ENCODE results near the gene HINT3.
"Not testable (repeated sequence)": the region's sequence is repeated elsewhere in the genome, so short reads cannot be mapped to it uniquely, and the experiment has no call there.

HINT3 gene

GRCh38 chr6:125961117-125961516 lies 4.5 kb downstream of the HINT3 start:
- no CpG with 5 or more reads among the region's 3 CpGs for WGBS (ENCODE audit: insufficient coverage, insufficient read length)
- H3K27ac ChIP-seq (ENCODE audit: low read length), result no peak overlapping the region
- H3K4me3 ChIP-seq (ENCODE audit: low read length), result no peak overlapping the region
- H3K27me3 ChIP-seq (ENCODE audit: control insufficient read depth, insufficient read depth, low read length), result no peaks in the 10 kb centered on the region
- H3K36me3 ChIP-seq (ENCODE audit: control insufficient read depth, insufficient read depth, low read length), result no peaks in the 10 kb centered on the region
- H3K9me3 ChIP-seq (ENCODE audit: control insufficient read depth, insufficient read depth, low read length), result no peaks in the 10 kb centered on the region
- peaks cover 1% of the 10 kb centered on the region; the same call in 1 of the 2 replicates for H3K4me1 ChIP-seq (ENCODE audit: control insufficient read depth, insufficient read depth, low read length)
- no peak for DNase-seq (ENCODE audit: low read depth, low spot score)

- DNase-seq (ENCODE audit: low read depth, low spot score), result no peak
- Histone ChIP-seq H3K9me3 (ENCODE audit: control insufficient read depth, insufficient read depth, low read length) (no peaks in the 10 kb centered on the region), H3K36me3 (ENCODE audit: control insufficient read depth, insufficient read depth, low read length) (no peaks in the 10 kb centered on the region), H3K4me1 (ENCODE audit: control insufficient read depth, insufficient read depth, low read length) (peaks cover 1% of the 10 kb centered on the region; the same call in 1 of the 2 replicates), H3K4me3 (ENCODE audit: low read length) (no peak overlapping the region), H3K27ac (ENCODE audit: low read length) (no peak overlapping the region), H3K27me3 (ENCODE audit: control insufficient read depth, insufficient read depth, low read length) (no peaks in the 10 kb centered on the region)
- WGBS (ENCODE audit: insufficient coverage, insufficient read length), result no CpG with 5 or more reads among the region's 8 CpGs
Measured at GRCh38 chr6:125962900-125963497, 6.4 kb downstream of the HINT3 start.

GRCh38 chr6:125963817-125964216 lies 7.2 kb downstream of the HINT3 start:
- H3K4me1 ChIP-seq (ENCODE audit: control insufficient read depth, insufficient read depth, low read length), result peaks cover 1% of the 10 kb centered on the region; the same call in 1 of the 2 replicates
- H3K27ac ChIP-seq (ENCODE audit: low read length), result no peak overlapping the region
- no peak overlapping the region for H3K4me3 ChIP-seq (ENCODE audit: low read length)
- H3K9me3 ChIP-seq (ENCODE audit: control insufficient read depth, insufficient read depth, low read length), result no peaks in the 10 kb centered on the region
- no CpG with 5 or more reads among the region's 2 CpGs for WGBS (ENCODE audit: insufficient coverage, insufficient read length)
- no peaks in the 10 kb centered on the region for H3K27me3 ChIP-seq (ENCODE audit: control insufficient read depth, insufficient read depth, low read length)
- no peak for DNase-seq (ENCODE audit: low read depth, low spot score)
- H3K36me3 ChIP-seq (ENCODE audit: control insufficient read depth, insufficient read depth, low read length), result no peaks in the 10 kb centered on the region

- H3K9me3 ChIP-seq (ENCODE audit: control insufficient read depth, insufficient read depth, low read length), result no peaks in the 10 kb centered on the region
- no peaks in the 10 kb centered on the region for H3K27me3 ChIP-seq (ENCODE audit: control insufficient read depth, insufficient read depth, low read length)
- H3K27ac ChIP-seq (ENCODE audit: low read length), result no peak overlapping the region
- WGBS (ENCODE audit: insufficient coverage, insufficient read length), result no CpG with 5 or more reads among the region's 1 CpG
- no peak overlapping the region for H3K4me3 ChIP-seq (ENCODE audit: low read length)
- DNase-seq (ENCODE audit: low read depth, low spot score), result no peak
- H3K36me3 ChIP-seq (ENCODE audit: control insufficient read depth, insufficient read depth, low read length), result no peaks in the 10 kb centered on the region
- no peaks in the 10 kb centered on the region for H3K4me1 ChIP-seq (ENCODE audit: control insufficient read depth, insufficient read depth, low read length)
Measured at GRCh38 chr6:125966569-125966968, 10.0 kb downstream of the HINT3 start.

GRCh38 chr6:125968493-125968892 lies 11.9 kb downstream of the HINT3 start:
- no CpG with 5 or more reads among the region's 2 CpGs for WGBS (ENCODE audit: insufficient coverage, insufficient read length)
- Histone ChIP-seq H3K4me1 (ENCODE audit: control insufficient read depth, insufficient read depth, low read length) (no peaks in the 10 kb centered on the region), H3K9me3 (ENCODE audit: control insufficient read depth, insufficient read depth, low read length) (no peaks in the 10 kb centered on the region), H3K4me3 (ENCODE audit: low read length) (no peak overlapping the region), H3K36me3 (ENCODE audit: control insufficient read depth, insufficient read depth, low read length) (no peaks in the 10 kb centered on the region), H3K27me3 (ENCODE audit: control insufficient read depth, insufficient read depth, low read length) (no peaks in the 10 kb centered on the region), H3K27ac (ENCODE audit: low read length) (no peak overlapping the region)
- DNase-seq (ENCODE audit: low read depth, low spot score), result no peak

- WGBS (ENCODE audit: insufficient coverage, insufficient read length), result no CpG with 5 or more reads among the region's 2 CpGs
- Histone ChIP-seq H3K27me3 (ENCODE audit: control insufficient read depth, insufficient read depth, low read length) (no peaks in the 10 kb centered on the region), H3K27ac (ENCODE audit: low read length) (no peak overlapping the region), H3K4me3 (ENCODE audit: low read length) (no peak overlapping the region), H3K4me1 (ENCODE audit: control insufficient read depth, insufficient read depth, low read length) (no peaks in the 10 kb centered on the region), H3K36me3 (ENCODE audit: control insufficient read depth, insufficient read depth, low read length) (no peaks in the 10 kb centered on the region), H3K9me3 (ENCODE audit: control insufficient read depth, insufficient read depth, low read length) (no peaks in the 10 kb centered on the region)
- DNase-seq (ENCODE audit: low read depth, low spot score), result no peak
Measured at GRCh38 chr6:125970760-125971159, 14.2 kb downstream of the HINT3 start.

- H3K27ac ChIP-seq (ENCODE audit: low read length); H3K27me3 ChIP-seq (ENCODE audit: control insufficient read depth, insufficient read depth, low read length); DNase-seq (ENCODE audit: low read depth, low spot score); H3K4me1 ChIP-seq (ENCODE audit: control insufficient read depth, insufficient read depth, low read length); H3K36me3 ChIP-seq (ENCODE audit: control insufficient read depth, insufficient read depth, low read length); H3K9me3 ChIP-seq (ENCODE audit: control insufficient read depth, insufficient read depth, low read length); H3K4me3 ChIP-seq (ENCODE audit: low read length): not testable (repeated sequence)
- no CpG with 5 or more reads among the region's 1 CpG for WGBS (ENCODE audit: insufficient coverage, insufficient read length)
Measured at GRCh38 chr6:125972478-125972877, 15.9 kb downstream of the HINT3 start.

GRCh38 chr6:125974214-125974866 lies 17.8 kb downstream of the HINT3 start:
- no peak overlapping the region for H3K4me3 ChIP-seq (ENCODE audit: low read length)
- WGBS (ENCODE audit: insufficient coverage, insufficient read length), result no CpG with 5 or more reads among the region's 5 CpGs
- H3K4me1 ChIP-seq (ENCODE audit: control insufficient read depth, insufficient read depth, low read length), result no peaks in the 10 kb centered on the region
- H3K9me3 ChIP-seq (ENCODE audit: control insufficient read depth, insufficient read depth, low read length), result no peaks in the 10 kb centered on the region
- DNase-seq (ENCODE audit: low read depth, low spot score), result no peak
- H3K27me3 ChIP-seq (ENCODE audit: control insufficient read depth, insufficient read depth, low read length), result no peaks in the 10 kb centered on the region
- no peaks in the 10 kb centered on the region for H3K36me3 ChIP-seq (ENCODE audit: control insufficient read depth, insufficient read depth, low read length)
- H3K27ac ChIP-seq (ENCODE audit: low read length), result no peak overlapping the region

GRCh38 chr6:125979101-125979500 lies 22.5 kb downstream of the HINT3 start:
- Histone ChIP-seq H3K27ac (ENCODE audit: low read length) (no peak overlapping the region), H3K36me3 (ENCODE audit: control insufficient read depth, insufficient read depth, low read length) (no peaks in the 10 kb centered on the region)
- WGBS (ENCODE audit: insufficient coverage, insufficient read length), result no CpG with 5 or more reads among the region's 3 CpGs

GRCh38 chr6:125981571-125982185 lies 25.1 kb downstream of the HINT3 start:
- no peak overlapping the region for H3K4me3 ChIP-seq (ENCODE audit: low read length)
- no peak overlapping the region for H3K27ac ChIP-seq (ENCODE audit: low read length)
- H3K27me3 ChIP-seq (ENCODE audit: control insufficient read depth, insufficient read depth, low read length), result no peaks in the 10 kb centered on the region
- no peaks in the 10 kb centered on the region for H3K4me1 ChIP-seq (ENCODE audit: control insufficient read depth, insufficient read depth, low read length)
- no CpG with 5 or more reads among the region's 2 CpGs for WGBS (ENCODE audit: insufficient coverage, insufficient read length)
- no peaks in the 10 kb centered on the region for H3K36me3 ChIP-seq (ENCODE audit: control insufficient read depth, insufficient read depth, low read length)
- no peak for DNase-seq (ENCODE audit: low read depth, low spot score)
- no peaks in the 10 kb centered on the region for H3K9me3 ChIP-seq (ENCODE audit: control insufficient read depth, insufficient read depth, low read length)

More at GRCh38 chr6:125979101-125979500, 22.5 kb downstream of the HINT3 start:
- no peak for DNase-seq (ENCODE audit: low read depth, low spot score)
- Histone ChIP-seq H3K9me3 (ENCODE audit: control insufficient read depth, insufficient read depth, low read length) (no peaks in the 10 kb centered on the region), H3K4me1 (ENCODE audit: control insufficient read depth, insufficient read depth, low read length) (no peaks in the 10 kb centered on the region), H3K4me3 (ENCODE audit: low read length) (no peak overlapping the region), H3K27me3 (ENCODE audit: control insufficient read depth, insufficient read depth, low read length) (no peaks in the 10 kb centered on the region)

Data from iPS DF 6.9 (cell line).